ENCODE results near the gene CALHM6.

The CALHM6 gene

DNA sequence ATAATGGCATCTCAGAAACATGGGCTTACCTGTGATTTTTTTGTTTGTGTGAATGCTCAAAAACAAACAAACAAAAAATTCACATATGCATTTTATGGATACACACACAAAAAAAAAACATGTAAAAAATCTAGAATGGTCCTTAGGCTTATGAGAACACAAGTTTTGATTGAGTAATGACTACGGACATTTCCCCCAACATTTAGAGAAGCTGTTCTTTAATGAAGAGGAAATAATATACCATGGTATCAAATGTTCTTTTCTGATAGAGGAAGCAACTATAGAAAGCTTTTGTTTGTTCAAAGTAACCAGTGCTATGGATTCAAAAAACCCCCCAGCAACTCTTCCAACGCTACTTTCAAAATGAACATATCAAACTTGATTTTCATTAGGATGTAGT is 8.6 kb upstream of the CALHM6 start:
- TF ChIP-seq FOXM1 (IDR thresholded peaks at IDR 0.05; ENCODE audit: borderline replicate concordance, low read depth) = no peak
- no peak for TF ChIP-seq CREB1 (IDR thresholded peaks at IDR 0.05; ENCODE audit: low read depth)
- TF ChIP-seq ZBTB7A (IDR thresholded peaks at IDR 0.05; ENCODE audit: low read depth) = no peak
- no peak for TF ChIP-seq TEAD4 (IDR thresholded peaks at IDR 0.05)
- TF ChIP-seq EP300 (IDR thresholded peaks at IDR 0.05; ENCODE audit: borderline replicate concordance) = no peak
- TF ChIP-seq RAD21 (IDR thresholded peaks at IDR 0.05; ENCODE audit: low read depth) = no peak
- TF ChIP-seq YY1 (IDR thresholded peaks at IDR 0.05; ENCODE audit: low read depth) = no peak
- TF ChIP-seq NFIC (IDR thresholded peaks at IDR 0.05) = no peak
- TF ChIP-seq, protein P1, sequence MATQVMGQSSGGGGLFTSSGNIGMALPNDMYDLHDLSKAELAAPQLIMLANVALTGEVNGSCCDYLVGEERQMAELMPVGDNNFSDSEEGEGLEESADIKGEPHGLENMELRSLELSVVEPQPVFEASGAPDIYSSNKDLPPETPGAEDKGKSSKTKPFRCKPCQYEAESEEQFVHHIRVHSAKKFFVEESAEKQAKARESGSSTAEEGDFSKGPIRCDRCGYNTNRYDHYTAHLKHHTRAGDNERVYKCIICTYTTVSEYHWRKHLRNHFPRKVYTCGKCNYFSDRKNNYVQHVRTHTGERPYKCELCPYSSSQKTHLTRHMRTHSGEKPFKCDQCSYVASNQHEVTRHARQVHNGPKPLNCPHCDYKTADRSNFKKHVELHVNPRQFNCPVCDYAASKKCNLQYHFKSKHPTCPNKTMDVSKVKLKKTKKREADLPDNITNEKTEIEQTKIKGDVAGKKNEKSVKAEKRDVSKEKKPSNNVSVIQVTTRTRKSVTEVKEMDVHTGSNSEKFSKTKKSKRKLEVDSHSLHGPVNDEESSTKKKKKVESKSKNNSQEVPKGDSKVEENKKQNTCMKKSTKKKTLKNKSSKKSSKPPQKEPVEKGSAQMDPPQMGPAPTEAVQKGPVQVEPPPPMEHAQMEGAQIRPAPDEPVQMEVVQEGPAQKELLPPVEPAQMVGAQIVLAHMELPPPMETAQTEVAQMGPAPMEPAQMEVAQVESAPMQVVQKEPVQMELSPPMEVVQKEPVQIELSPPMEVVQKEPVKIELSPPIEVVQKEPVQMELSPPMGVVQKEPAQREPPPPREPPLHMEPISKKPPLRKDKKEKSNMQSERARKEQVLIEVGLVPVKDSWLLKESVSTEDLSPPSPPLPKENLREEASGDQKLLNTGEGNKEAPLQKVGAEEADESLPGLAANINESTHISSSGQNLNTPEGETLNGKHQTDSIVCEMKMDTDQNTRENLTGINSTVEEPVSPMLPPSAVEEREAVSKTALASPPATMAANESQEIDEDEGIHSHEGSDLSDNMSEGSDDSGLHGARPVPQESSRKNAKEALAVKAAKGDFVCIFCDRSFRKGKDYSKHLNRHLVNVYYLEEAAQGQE (IDR thresholded peaks at IDR 0.05; ENCODE audit: low read depth) = no peak

GRCh38 chr6:116456106-116456505 is 5.1 kb upstream of the CALHM6 start:
- TF ChIP-seq TCF12 (IDR thresholded peaks at IDR 0.05; ENCODE audit: low read depth) = no peak
- TF ChIP-seq, protein P1 (IDR thresholded peaks at IDR 0.05; ENCODE audit: low read depth) = no peak
- no peak for TF ChIP-seq NFIC (IDR thresholded peaks at IDR 0.05)
- TF ChIP-seq CEBPB (IDR thresholded peaks at IDR 0.05) = no peak

DNA sequence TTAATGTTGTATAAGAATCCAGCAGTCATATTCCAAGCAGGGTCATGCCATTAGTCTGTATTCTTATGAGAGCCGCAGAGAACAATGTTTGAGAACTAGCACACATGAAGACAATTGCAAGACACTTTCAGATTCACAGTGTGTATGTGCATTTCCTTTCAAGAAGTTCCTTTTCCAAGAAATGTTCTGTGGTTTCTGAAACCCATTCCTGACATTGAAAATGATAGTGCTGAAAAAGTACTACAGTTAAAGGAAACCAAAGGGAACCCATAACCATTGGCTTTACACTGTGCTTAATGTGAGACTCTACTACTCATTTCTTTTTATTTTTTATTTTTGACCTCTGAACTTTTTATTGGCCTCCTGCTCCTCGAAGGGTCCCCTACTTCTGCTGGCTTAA is 4.2 kb upstream of the CALHM6 start:
- TF ChIP-seq ZBTB7A (IDR thresholded peaks at IDR 0.05; ENCODE audit: low read depth) = no peak
- TF ChIP-seq CREB1 (IDR thresholded peaks at IDR 0.05; ENCODE audit: low read depth) = no peak
- no peak for TF ChIP-seq YY1 (IDR thresholded peaks at IDR 0.05; ENCODE audit: low read depth)
- TF ChIP-seq MAX (IDR thresholded peaks at IDR 0.05) = no peak
- no peak for TF ChIP-seq EGR1 (IDR thresholded peaks at IDR 0.05)
- TF ChIP-seq RAD21 (IDR thresholded peaks at IDR 0.05; ENCODE audit: low read depth) = no peak
- TF ChIP-seq TCF12 (IDR thresholded peaks at IDR 0.05; ENCODE audit: low read depth) = no peak

GRCh38 chr6:116458264-116458663 is 2.9 kb upstream of the CALHM6 start:
- TF ChIP-seq NFIC (IDR thresholded peaks at IDR 0.05) (no peak), TAF1 (IDR thresholded peaks at IDR 0.05; ENCODE audit: low read depth) (no peak), ZBTB7A (IDR thresholded peaks at IDR 0.05; ENCODE audit: low read depth) (no peak), TCF12 (IDR thresholded peaks at IDR 0.05; ENCODE audit: low read depth) (no peak), RAD21 (IDR thresholded peaks at IDR 0.05; ENCODE audit: low read depth) (no peak), YY1 (IDR thresholded peaks at IDR 0.05; ENCODE audit: low read depth) (no peak), CREB1 (IDR thresholded peaks at IDR 0.05; ENCODE audit: low read depth) (no peak), MAX (IDR thresholded peaks at IDR 0.05) (no peak), FOXM1 (IDR thresholded peaks at IDR 0.05; ENCODE audit: borderline replicate concordance, low read depth) (no peak), EGR1 (IDR thresholded peaks at IDR 0.05) (no peak), EP300 (IDR thresholded peaks at IDR 0.05; ENCODE audit: borderline replicate concordance) (no peak), USF1 (IDR thresholded peaks at IDR 0.05) (no peak), TEAD4 (IDR thresholded peaks at IDR 0.05) (no peak), CEBPB (IDR thresholded peaks at IDR 0.05) (no peak)
- TF ChIP-seq, protein P1 (IDR thresholded peaks at IDR 0.05; ENCODE audit: low read depth) = no peak

- TF ChIP-seq EP300 (IDR thresholded peaks at IDR 0.05; ENCODE audit: borderline replicate concordance) (no peak), NFIC (IDR thresholded peaks at IDR 0.05) (no peak), FOXM1 (IDR thresholded peaks at IDR 0.05; ENCODE audit: borderline replicate concordance, low read depth) (no peak), USF1 (IDR thresholded peaks at IDR 0.05) (no peak), CEBPB (IDR thresholded peaks at IDR 0.05) (no peak), YY1 (IDR thresholded peaks at IDR 0.05; ENCODE audit: low read depth) (no peak), CREB1 (IDR thresholded peaks at IDR 0.05; ENCODE audit: low read depth) (no peak), TCF12 (IDR thresholded peaks at IDR 0.05; ENCODE audit: low read depth) (no peak), RAD21 (IDR thresholded peaks at IDR 0.05; ENCODE audit: low read depth) (no peak), ZBTB7A (IDR thresholded peaks at IDR 0.05; ENCODE audit: low read depth) (no peak), MAX (IDR thresholded peaks at IDR 0.05) (no peak), TEAD4 (IDR thresholded peaks at IDR 0.05) (no peak), TAF1 (IDR thresholded peaks at IDR 0.05; ENCODE audit: low read depth) (no peak), EGR1 (IDR thresholded peaks at IDR 0.05) (no peak)
- TF ChIP-seq, protein P1 (IDR thresholded peaks at IDR 0.05; ENCODE audit: low read depth) = no peak
Measured at GRCh38 chr6:116459927-116460326, 1.2 kb upstream of the CALHM6 start.
